Hypothalamus (tissue), 51 donors: ENCODE data around the gene DALRD3.

ENCODE experiments used
- DNase-seq, 51 donors: peaks; one replicate each; lab custom pipeline; 2025; lab: John Stamatoyannopoulos, UW

DALRD3 gene, protein sequence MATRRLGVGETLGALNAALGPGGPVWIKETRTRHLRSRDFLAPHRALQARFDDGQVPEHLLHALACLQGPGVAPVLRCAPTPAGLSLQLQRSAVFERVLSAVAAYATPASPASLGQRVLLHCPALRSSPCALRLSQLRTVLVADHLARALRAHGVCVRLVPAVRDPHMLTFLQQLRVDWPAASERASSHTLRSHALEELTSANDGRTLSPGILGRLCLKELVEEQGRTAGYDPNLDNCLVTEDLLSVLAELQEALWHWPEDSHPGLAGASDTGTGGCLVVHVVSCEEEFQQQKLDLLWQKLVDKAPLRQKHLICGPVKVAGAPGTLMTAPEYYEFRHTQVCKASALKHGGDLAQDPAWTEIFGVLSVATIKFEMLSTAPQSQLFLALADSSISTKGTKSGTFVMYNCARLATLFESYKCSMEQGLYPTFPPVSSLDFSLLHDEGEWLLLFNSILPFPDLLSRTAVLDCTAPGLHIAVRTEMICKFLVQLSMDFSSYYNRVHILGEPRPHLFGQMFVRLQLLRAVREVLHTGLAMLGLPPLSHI

GRCh38 chr3:49017971-49018706 lies at the start of gene DALRD3:
Gene DALRD3, minus strand, starts transcription at chr3:49018580. Its CDS starts 16 bp downstream, at chr3:49018564.
- peak in 45 of 51 donors; percentile 11 to 80 (median 54) for DNase-seq

DNA sequence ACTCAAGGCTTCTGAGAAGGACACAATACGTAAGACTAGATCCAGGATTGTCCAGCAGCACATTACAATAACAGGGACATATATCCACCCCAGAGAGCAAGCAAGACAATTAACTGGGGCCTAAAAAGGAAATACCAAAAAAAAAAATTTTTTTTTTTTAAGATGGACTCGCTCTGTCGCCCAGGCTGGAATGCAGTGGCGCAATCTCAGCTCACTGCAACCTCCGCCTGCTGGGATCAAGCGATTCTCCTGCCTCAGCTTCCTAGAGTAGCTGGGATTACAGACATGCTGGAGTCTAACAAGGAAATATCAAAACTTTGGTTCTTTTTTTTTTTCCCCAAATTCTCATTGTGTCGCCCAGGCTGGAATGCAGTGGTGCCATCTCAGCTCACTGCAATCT lies 39.6 kb upstream of the DALRD3 start:
- DNase-seq: no peak

DNA sequence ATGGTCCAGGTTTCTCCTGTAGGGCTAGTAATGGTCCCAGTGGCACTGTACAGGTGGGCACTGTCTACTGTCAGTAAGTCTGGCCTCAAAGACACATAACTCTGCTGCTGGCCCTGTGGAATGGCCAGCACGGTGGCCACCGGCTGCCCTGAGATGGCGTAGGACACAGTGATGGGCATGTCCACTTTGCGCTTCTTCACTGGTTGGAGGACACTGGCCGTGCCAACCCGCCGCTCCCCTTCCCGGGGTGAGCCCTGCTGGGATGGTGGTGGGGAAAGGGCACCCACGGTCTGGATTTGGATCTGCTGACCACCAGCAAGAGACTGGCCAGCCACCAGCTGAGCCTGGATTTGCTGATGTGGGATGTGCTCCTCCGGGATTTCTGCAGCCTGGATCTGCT lies 38.9 kb upstream of the DALRD3 start:
- no peak for DNase-seq

DNA sequence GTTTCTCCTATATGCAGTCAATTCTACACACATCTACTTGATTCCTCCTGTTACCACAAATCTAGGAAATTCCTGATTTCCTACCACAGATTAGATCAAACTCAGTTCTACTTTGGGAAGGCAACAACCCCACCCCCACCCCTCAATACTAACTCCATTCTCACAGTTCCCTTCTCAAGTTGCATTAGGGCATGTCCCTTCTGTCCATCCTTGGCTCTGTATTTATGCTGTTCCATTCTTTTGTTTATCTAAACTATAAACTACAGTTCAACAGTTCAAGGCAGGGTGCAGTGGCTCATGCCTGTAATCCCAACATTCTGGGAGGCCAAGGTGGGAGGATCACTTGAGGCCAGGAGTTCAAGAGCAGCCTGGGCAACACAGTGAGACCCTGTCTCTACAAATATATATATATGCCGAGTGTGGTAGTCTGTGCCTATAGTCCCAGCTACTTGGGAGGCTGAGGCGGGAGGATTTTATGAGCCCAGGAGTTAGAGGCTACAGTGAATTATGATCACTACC lies 36.0 kb upstream of the DALRD3 start:
- no peak for DNase-seq

- no peak for DNase-seq
These were observed 35.2 kb upstream of the DALRD3 start for GRCh38 chr3:49053543-49053942.

DNA sequence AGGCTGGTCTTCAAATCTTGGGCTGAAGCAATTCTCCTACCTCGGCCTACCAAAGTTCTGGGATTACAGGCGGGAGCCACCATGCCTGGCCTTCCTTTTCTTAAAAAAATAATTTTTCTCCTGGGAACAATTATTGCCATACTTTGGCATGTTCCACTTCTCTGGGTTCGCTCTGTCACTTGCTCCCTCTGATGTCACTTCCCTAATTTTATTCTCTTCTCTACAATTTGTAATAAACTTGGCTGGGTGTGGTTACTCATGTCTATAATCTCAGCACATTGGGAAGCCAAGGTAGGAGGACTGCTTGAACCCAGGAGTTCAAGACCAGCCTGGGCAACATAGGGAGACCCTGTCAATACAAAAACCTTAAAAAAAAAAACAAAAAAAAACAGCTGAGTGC lies 16.9 kb upstream of the DALRD3 start:
- no peak for DNase-seq

- DNase-seq: no peak
These were observed 16.3 kb upstream of the DALRD3 start for GRCh38 chr3:49034650-49035049.

- DNase-seq: peak in 1 of 51 donors; percentile 13
These were observed 14.4 kb upstream of the DALRD3 start for GRCh38 chr3:49032646-49033304.

- DNase-seq: no peak
These were observed 11.9 kb upstream of the DALRD3 start for GRCh38 chr3:49030321-49030720.

DNA sequence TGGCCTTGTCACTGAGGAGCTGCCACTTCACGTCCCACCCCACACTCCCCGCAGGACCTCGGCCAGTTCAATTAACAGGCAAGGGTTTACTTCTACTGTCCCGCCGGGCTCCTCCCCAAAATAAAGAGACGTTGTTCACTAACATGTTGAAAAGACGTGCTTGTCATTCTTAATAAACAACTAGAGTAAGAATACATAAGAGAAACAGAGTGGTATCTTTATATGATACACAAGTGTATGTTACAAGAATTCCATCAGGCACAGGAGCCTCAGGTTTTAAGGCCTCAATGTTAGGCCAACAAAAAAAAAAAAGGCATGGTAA lies 11.1 kb upstream of the DALRD3 start:
- DNase-seq: no peak

DNA sequence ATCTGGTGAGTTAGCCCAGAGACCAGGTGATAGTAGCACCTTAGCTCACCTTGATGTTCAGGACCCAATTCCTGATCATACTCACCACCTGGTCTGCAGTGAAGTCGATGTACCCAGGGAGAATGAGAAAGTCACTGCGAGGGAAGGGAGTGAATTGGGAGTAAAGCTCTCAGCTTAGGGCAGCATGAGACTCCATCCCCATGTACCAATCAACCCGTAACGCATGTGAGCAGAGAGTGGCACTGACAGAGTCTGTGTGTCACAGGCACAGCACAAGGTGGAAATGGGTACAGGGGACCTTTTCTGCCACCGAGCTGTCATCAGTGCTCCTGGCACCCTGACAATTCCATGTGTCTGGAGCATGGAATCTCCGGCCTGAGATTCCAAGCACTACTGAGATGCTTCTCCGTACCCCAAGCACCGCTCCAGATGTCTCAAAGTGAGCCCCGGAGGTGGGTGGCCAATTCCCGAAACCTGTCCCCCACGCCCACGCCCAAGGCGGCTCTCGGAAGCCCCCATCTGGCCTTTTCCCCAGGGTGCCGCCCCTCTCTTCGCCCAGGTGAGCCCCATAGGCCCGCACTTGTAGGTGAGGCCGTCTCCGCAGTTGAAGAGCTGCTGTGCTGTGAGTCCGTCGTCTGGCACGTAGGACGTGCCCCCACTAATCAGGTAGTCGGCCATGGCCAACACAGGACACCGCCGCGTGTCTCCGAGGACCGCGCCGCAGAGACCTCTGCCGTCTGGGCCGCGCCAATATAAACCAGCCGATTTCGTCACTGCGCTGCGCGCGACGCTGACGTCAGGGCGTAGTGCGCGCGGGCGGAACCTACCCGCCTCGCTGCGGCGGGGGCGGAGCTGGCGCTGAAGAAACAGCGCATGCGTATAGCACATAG lies 10.5 kb upstream of the DALRD3 start, which contains the start of gene IMPDH2:
TSS of gene IMPDH2 (minus strand) at position 726 of the 890 bp plus-strand sequence. CDS start at position 678, 48 bp downstream.
- peak; percentile 42 to 96 (median 90) for DNase-seq

DNA sequence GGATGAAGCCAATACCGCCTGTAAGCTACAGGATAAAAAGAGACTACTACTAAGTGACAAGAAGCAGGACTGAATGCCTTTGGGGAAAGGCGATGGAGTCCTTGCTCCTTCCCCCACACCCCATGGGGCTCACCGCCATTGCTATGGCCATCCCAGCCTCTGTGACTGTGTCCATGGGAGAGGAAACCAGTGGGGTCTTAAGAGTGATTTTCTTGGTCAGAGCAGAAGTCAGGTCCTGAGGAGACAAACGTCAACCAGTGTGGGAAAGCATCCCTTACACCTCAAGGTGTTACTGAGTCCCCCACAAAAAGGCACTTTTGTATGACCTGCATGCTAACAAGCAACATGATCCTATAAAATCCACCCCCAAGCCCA lies 9.9 kb upstream of the DALRD3 start:
- DNase-seq: no peak

GRCh38 chr3:49027634-49028033 lies 9.3 kb upstream of the DALRD3 start:
- DNase-seq: no peak

DNA sequence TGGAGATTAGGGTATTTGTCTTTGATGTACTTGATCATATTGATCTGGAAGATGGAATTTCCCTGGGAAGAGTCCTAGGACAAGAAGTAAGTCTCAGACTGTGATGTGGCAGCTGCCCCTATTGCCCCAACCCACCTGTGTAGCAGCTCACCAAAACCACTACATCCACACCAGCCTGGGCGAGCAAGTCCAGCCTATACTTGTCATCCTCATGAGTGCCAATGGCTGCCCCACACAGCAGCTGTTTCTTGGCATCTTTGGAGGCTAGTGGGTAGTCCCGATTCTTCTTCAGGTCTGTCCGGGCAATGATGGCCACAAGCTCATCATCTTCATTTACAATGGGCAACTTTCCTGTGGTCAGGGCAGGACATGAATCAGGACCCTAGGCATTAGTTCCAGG lies 8.2 kb upstream of the DALRD3 start:
- no peak for DNase-seq

- DNase-seq: no peak
These were observed 7.6 kb upstream of the DALRD3 start for GRCh38 chr3:49025793-49026520.

- no peak for DNase-seq
These were observed 6.8 kb upstream of the DALRD3 start for GRCh38 chr3:49025005-49025792.

DNA sequence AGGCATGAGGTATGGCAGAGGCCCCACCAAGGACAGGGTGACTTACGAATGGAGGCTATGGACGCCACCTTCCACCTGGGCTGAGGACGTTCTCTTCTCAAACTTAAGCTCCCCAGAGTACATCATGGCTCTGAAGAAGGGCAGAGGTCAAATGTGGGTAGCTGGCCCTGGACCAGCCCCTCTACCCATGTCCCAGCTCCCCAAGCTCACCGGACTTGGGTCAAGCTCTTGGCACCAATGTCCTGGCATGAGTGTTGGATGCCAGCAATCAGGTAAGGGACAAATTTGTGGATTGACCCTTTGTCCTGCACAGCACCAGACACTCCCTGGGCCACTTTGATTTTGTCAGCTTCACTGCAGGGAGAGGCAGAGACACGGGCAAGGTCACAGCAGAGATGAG lies 6.1 kb upstream of the DALRD3 start:
- no peak for DNase-seq

- DNase-seq: no peak
These were observed 5.4 kb upstream of the DALRD3 start for GRCh38 chr3:49023775-49024174.
